DMS 273 (cell line): ENCODE measurements around the gene ZNF524.

ENCODE experiments used
- DNase-seq: peaks from one replicate; lab custom pipeline; 2025; ENCODE audit not compliant: unreplicated experiment; lab: John Stamatoyannopoulos, UW

Gene ZNF524

GRCh38 chr19:55618426-55618825 lies 18.3 kb downstream of the ZNF524 start:
- no peak for DNase-seq

GRCh38 chr19:55619286-55619685 lies 19.2 kb downstream of the ZNF524 start:
- DNase-seq: no peak

- no peak for DNase-seq
Observed at GRCh38 chr19:55620410-55621204, 20.5 kb downstream of the ZNF524 start.

- no peak for DNase-seq
Observed at GRCh38 chr19:55621205-55621672, 21.2 kb downstream of the ZNF524 start.

GRCh38 chr19:55621673-55622231 lies 21.7 kb downstream of the ZNF524 start:
- DNase-seq: no peak

GRCh38 chr19:55622242-55622969 lies 22.3 kb downstream of the ZNF524 start:
- no peak for DNase-seq

- DNase-seq: no peak
Observed at GRCh38 chr19:55623130-55623529, 23.0 kb downstream of the ZNF524 start.

- DNase-seq: no peak
Observed at GRCh38 chr19:55623561-55623960, 23.5 kb downstream of the ZNF524 start.

- peak; percentile 96 for DNase-seq
Observed at GRCh38 chr19:55624109-55625003, 24.3 kb downstream of the ZNF524 start, which contains the start of gene ZNF784. TSS of gene ZNF784 (minus strand) at chr19:55624566. CDS start at chr19:55624561, 5 bp downstream.

- DNase-seq: no peak
Observed at GRCh38 chr19:55625004-55625326, 24.9 kb downstream of the ZNF524 start.

- no peak for DNase-seq
Observed at GRCh38 chr19:55626350-55626749, 26.3 kb downstream of the ZNF524 start.

- DNase-seq: peak; percentile 98
Observed at GRCh38 chr19:55632463-55632834, 32.4 kb downstream of the ZNF524 start.

GRCh38 chr19:55633861-55634260 lies 33.8 kb downstream of the ZNF524 start:
- peak; percentile 41 for DNase-seq

GRCh38 chr19:55635334-55635717 lies 35.2 kb downstream of the ZNF524 start:
- DNase-seq: no peak

GRCh38 chr19:55635856-55636440 lies 35.9 kb downstream of the ZNF524 start:
- no peak for DNase-seq

- DNase-seq: peak; percentile 36
Observed at GRCh38 chr19:55636723-55637122, 36.6 kb downstream of the ZNF524 start.

GRCh38 chr19:55637534-55637933 lies 37.4 kb downstream of the ZNF524 start:
- DNase-seq: no peak

GRCh38 chr19:55638864-55639359 lies 38.8 kb downstream of the ZNF524 start:
- peak; percentile 71 for DNase-seq

- peak; percentile 75 for DNase-seq
Observed at GRCh38 chr19:55640043-55640576, 40.0 kb downstream of the ZNF524 start.
